ENCODE data around the gene C2orf49.

- TF ChIP-seq CTCF (IDR thresholded peaks at IDR 0.05) (no peak), POLR2A (IDR thresholded peaks at IDR 0.05) (no peak), EP300 (IDR thresholded peaks at IDR 0.05) (no peak)
Observed at GRCh38 chr2:105388971-105389381, 51.6 kb downstream of the C2orf49 start.
